Measurements from ENCODE around the gene EZR.

GRCh38 chr6:158801655-158802294 lies 17.4 kb downstream of the EZR start:
- no peak for TF ChIP-seq CTCF (IDR thresholded peaks at IDR 0.05; ENCODE audit: low read depth, low read length)
- no peak for TF ChIP-seq EZH2phosphoT487 (IDR thresholded peaks at IDR 0.05; ENCODE audit: low read depth)

All from OCI-LY3 (cell line).